Activated B cell treated with CpG ODN at 0.5 μM for 24 hours (primary cell): ENCODE data around the gene CFAP58. TPM values are rescaled to one million over a fixed set of nuclear protein-coding genes. Genes with fewer than 3 reads are reported as not detected.

Experiments used
- ATAC-seq: fragments of 200-7000 bp; cut with Tn5 transposase; one replicate; pipeline ENCODE4 v1.10.0; 2021; ENCODE audit warnings: low read depth, mild to moderate bottlenecking, moderate library complexity
- CTCF ChIA-PET: fragments of 350-600 bp; sonication (Branson Sonifier 250); formaldehyde crosslinking; loops from one replicate; lab custom pipeline; 2021; ENCODE audit warnings: antibody characterized with exemption; lab: Charles Lee
- POLR2A ChIA-PET: fragments of 350-600 bp; sonication (Branson Sonifier 250); formaldehyde crosslinking; loops from one replicate; lab custom pipeline; 2021; ENCODE audit warnings: antibody characterized with exemption; lab: Charles Lee
- DNase-seq: peaks from one replicate; pipeline ENCODE4 v3.0.0; 2022
- H3K27ac Mint-ChIP-seq: one replicate; pipeline ENCODE4 v1.8.0; 2020; ENCODE audit warnings: mixed read lengths
- H3K27me3 Mint-ChIP-seq: one replicate; pipeline ENCODE4 v1.8.0; 2021; ENCODE audit warnings: mixed read lengths
- H3K36me3 Mint-ChIP-seq: one replicate; pipeline ENCODE4 v1.8.0; 2021; ENCODE audit warnings: low read depth, mixed read lengths
- H3K4me1 Mint-ChIP-seq: one replicate; pipeline ENCODE4 v1.8.0; 2021; ENCODE audit warnings: mixed read lengths
- H3K4me3 Mint-ChIP-seq: one replicate; pipeline ENCODE4 v1.8.0; 2020; ENCODE audit warnings: mild to moderate bottlenecking, mixed read lengths
- H3K9me3 Mint-ChIP-seq: one replicate; pipeline ENCODE4 v1.8.0; 2020; ENCODE audit warnings: mixed read lengths
- intact Hi-C: fragments of 100-400 bp; cut with micrococcal nuclease; formaldehyde crosslinking; loops from one replicate; pipeline ENCODE4 v1.15.1; 2024
- total RNA-seq: library from RNA; stranded (reverse); gene quantifications from 2 replicates; pipeline ENCODE4 v1.2.3, GENCODE V29; 2022
- TF ChIP-seq, protein P1 (sequence below): fragments of 200-600 bp; IDR thresholded peaks from one replicate; pipeline ENCODE4 v1.8.0; 2022; ENCODE audit warnings: antibody characterized with exemption, mild to moderate bottlenecking

CFAP58 gene
- total RNA-seq, 1 donor from 2014 or later: not detected

- Mint-ChIP-seq H3K4me1 (no peaks in the 10 kb centered on the region), H3K27ac (no peak overlapping the region), H3K4me3 (no peak overlapping the region), H3K9me3 (no peaks in the 10 kb centered on the region), H3K27me3 (peaks cover 10% of the 10 kb centered on the region), H3K36me3 (no peaks in the 10 kb centered on the region)
- TF ChIP-seq, protein P1, sequence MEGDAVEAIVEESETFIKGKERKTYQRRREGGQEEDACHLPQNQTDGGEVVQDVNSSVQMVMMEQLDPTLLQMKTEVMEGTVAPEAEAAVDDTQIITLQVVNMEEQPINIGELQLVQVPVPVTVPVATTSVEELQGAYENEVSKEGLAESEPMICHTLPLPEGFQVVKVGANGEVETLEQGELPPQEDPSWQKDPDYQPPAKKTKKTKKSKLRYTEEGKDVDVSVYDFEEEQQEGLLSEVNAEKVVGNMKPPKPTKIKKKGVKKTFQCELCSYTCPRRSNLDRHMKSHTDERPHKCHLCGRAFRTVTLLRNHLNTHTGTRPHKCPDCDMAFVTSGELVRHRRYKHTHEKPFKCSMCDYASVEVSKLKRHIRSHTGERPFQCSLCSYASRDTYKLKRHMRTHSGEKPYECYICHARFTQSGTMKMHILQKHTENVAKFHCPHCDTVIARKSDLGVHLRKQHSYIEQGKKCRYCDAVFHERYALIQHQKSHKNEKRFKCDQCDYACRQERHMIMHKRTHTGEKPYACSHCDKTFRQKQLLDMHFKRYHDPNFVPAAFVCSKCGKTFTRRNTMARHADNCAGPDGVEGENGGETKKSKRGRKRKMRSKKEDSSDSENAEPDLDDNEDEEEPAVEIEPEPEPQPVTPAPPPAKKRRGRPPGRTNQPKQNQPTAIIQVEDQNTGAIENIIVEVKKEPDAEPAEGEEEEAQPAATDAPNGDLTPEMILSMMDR: no peak
- POLR2A ChIA-PET: no interaction called here
- intact Hi-C loops: no loop called here
- CTCF ChIA-PET: no interaction called here
- DNase-seq: no peak
- no peak for ATAC-seq
Measured at GRCh38 chr10:104417637-104418292, 64.1 kb downstream of the CFAP58 start.

DNA sequence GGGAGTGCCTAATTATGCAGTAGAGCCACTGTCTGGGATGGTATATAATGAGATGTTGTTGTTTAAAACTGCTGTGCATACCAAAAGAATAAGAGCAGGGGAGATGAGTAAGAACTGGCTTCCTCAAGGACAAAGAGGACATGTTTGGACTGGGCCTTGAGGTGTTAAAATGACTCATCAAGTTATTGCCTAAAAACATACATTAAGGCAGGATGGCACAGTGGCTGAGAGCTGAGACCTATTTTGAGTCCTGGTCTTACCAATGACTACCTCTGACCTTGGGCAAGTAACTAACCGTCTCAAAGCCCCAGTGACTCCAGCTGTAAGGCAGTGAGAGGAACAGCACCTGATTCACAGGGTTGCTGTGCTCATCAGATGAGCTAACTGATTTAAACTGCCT, 71.1 kb downstream of the CFAP58 start:
- CTCF ChIA-PET: no interaction called here
- intact Hi-C loops: no loop called here
- POLR2A ChIA-PET: no interaction called here

GRCh38 chr10:104427989-104428388, 74.4 kb downstream of the CFAP58 start:
- CTCF ChIA-PET: no interaction called here
- no peaks in the 10 kb centered on the region for H3K9me3 Mint-ChIP-seq
- POLR2A ChIA-PET: no interaction called here
- no peaks in the 10 kb centered on the region for H3K36me3 Mint-ChIP-seq
- ATAC-seq: no peak
- intact Hi-C loops: no loop called here
- no peaks in the 10 kb centered on the region for H3K27me3 Mint-ChIP-seq
- TF ChIP-seq, protein P1: no peak
- no peak overlapping the region for H3K4me3 Mint-ChIP-seq
- no peak for DNase-seq
- H3K27ac Mint-ChIP-seq: no peak overlapping the region
- H3K4me1 Mint-ChIP-seq: no peaks in the 10 kb centered on the region

More for the DNA sequence above, 71.1 kb downstream of the CFAP58 start:
- TF ChIP-seq, protein P1: no peak
- Mint-ChIP-seq H3K9me3 (no peaks in the 10 kb centered on the region), H3K4me1 (no peaks in the 10 kb centered on the region), H3K27ac (no peak overlapping the region), H3K4me3 (no peak overlapping the region), H3K36me3 (no peaks in the 10 kb centered on the region), H3K27me3 (no peaks in the 10 kb centered on the region)
- no peak for ATAC-seq
- no peak for DNase-seq

GRCh38 chr10:104429846-104430245, 76.2 kb downstream of the CFAP58 start:
- H3K27ac Mint-ChIP-seq: no peak overlapping the region
- H3K4me3 Mint-ChIP-seq: no peak overlapping the region
- no peaks in the 10 kb centered on the region for H3K9me3 Mint-ChIP-seq
- POLR2A ChIA-PET: no interaction called here
- peaks cover under 1% of the 10 kb centered on the region for H3K27me3 Mint-ChIP-seq
- no peaks in the 10 kb centered on the region for H3K4me1 Mint-ChIP-seq
- intact Hi-C loops: no loop called here
- ATAC-seq: no peak
- no peaks in the 10 kb centered on the region for H3K36me3 Mint-ChIP-seq
- DNase-seq: no peak
- TF ChIP-seq, protein P1: no peak
- CTCF ChIA-PET: no interaction called here

DNA sequence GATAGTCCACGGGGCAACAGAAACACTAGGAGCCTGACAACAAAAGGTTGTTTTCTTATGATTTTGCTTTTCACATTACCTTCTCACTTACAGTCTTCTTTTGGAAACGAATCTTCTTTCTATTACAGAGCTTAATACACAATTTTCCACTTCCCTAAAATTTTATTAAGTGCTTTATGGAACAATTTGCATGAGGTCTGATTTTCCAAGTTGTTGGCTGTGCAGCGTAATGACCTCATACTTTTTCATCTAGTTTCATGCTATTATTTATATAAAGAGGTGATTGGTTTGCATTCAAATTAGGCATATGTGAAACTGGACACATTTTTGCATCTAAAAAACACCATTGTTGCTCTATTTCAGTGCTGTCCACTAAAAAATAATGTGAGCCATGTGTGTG, 76.7 kb downstream of the CFAP58 start:
- ChIA-PET CTCF (no interaction called here), POLR2A (no interaction called here)
- no peak overlapping the region for H3K4me3 Mint-ChIP-seq
- ATAC-seq (no peak), DNase-seq (no peak)
- no peaks in the 10 kb centered on the region for H3K4me1 Mint-ChIP-seq
- H3K9me3 Mint-ChIP-seq: no peaks in the 10 kb centered on the region
- TF ChIP-seq, protein P1: no peak
- H3K27ac Mint-ChIP-seq: no peak overlapping the region
- H3K36me3 Mint-ChIP-seq: no peaks in the 10 kb centered on the region
- intact Hi-C loops: no loop called here
- peaks cover 3% of the 10 kb centered on the region for H3K27me3 Mint-ChIP-seq
